PFSK-1 (cell line): ENCODE measurements around the gene CRHR2.

Source experiments
- POLR2AphosphoS5 ChIP-seq: IDR thresholded peaks from 2 replicates; pipeline ENCODE4 v1.6.1; 2012; ENCODE audit warnings: low read depth, mild to moderate bottlenecking, control low read depth, low read length, moderate library complexity
- SIN3A ChIP-seq: IDR thresholded peaks from 2 replicates; pipeline ENCODE4 v1.6.1; 2012; ENCODE audit warnings: mild to moderate bottlenecking, low read length, moderate library complexity, borderline replicate concordance; ENCODE audit not compliant: insufficient read depth
- TAF1 ChIP-seq: IDR thresholded peaks from 2 replicates; pipeline ENCODE4 v1.6.1; 2012; ENCODE audit warnings: low read length, control low read depth, borderline replicate concordance; ENCODE audit not compliant: insufficient read depth
- TF ChIP-seq, protein P1 (sequence below), 2 experiments: IDR thresholded peaks; 2 replicates each; pipeline versions ENCODE4 v1.6.1 to v1.8.0; 2011 to 2012; ENCODE audit warnings: low read depth in 2 of 2, low read length in 2 of 2, control low read depth in 1 of 2, inconsistent platforms in 1 of 2, mild to moderate bottlenecking in 1 of 2, moderate library complexity in 1 of 2; ENCODE audit not compliant: insufficient read depth in 1 of 2

DNA sequence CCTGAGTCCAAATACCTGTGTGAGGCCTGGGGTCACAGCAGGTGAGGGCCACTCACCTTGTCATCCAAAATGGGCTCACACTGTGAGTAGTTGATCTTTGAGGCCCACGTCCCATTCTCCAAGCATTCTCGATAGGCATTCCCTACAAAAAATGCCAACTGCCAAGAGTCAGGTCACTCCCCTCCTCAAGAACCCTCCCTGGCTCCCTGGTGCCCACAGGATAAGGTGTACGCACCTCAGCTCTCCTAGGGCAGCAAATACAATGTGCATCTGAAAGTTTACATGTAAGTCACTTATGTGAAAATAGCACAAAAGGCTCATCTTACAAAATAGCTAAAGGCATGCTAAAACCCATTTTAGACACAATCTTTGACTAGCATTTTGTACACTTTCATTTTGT lies 15.1 kb downstream of the CRHR2 start:
- TF ChIP-seq, protein P1, sequence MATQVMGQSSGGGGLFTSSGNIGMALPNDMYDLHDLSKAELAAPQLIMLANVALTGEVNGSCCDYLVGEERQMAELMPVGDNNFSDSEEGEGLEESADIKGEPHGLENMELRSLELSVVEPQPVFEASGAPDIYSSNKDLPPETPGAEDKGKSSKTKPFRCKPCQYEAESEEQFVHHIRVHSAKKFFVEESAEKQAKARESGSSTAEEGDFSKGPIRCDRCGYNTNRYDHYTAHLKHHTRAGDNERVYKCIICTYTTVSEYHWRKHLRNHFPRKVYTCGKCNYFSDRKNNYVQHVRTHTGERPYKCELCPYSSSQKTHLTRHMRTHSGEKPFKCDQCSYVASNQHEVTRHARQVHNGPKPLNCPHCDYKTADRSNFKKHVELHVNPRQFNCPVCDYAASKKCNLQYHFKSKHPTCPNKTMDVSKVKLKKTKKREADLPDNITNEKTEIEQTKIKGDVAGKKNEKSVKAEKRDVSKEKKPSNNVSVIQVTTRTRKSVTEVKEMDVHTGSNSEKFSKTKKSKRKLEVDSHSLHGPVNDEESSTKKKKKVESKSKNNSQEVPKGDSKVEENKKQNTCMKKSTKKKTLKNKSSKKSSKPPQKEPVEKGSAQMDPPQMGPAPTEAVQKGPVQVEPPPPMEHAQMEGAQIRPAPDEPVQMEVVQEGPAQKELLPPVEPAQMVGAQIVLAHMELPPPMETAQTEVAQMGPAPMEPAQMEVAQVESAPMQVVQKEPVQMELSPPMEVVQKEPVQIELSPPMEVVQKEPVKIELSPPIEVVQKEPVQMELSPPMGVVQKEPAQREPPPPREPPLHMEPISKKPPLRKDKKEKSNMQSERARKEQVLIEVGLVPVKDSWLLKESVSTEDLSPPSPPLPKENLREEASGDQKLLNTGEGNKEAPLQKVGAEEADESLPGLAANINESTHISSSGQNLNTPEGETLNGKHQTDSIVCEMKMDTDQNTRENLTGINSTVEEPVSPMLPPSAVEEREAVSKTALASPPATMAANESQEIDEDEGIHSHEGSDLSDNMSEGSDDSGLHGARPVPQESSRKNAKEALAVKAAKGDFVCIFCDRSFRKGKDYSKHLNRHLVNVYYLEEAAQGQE (IDR thresholded peaks at IDR 0.05; ENCODE audit: insufficient read depth in 1 of 2, low read depth in 2 of 2, low read length in 2 of 2): no peak
- no peak for TF ChIP-seq TAF1
- no peak for TF ChIP-seq SIN3A
- no peak for TF ChIP-seq POLR2AphosphoS5
